ENCODE data around the gene BCKDHB.

BCKDHB gene

DNA sequence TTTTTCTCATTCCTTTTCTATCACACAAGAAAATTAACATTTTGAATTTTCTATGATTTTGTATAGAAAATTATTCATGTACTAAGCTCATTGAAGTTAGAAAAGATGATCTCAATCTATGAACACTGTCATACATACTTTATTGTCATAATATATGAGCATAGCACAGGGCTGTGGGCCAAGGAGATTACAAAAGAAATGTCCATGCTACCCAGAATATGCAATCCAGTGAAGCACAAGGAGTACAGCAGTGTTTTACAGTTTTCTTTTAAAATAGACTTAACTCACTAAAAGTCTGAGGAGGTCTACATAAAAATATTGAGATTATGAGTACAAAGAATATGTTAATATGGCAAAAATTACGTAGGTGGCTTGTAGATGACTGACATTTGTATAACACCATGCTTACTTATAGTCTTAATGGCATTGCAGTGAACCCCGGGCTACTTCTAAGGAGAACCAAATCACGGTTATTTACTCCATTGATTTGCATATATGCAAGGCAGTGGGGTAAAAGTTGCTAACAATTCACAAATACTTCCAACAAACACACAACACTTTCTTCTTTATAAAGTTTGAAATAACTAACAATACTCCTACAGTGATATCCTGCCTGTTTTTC lies 257.1 kb downstream of the BCKDHB start:
- no peak for DNase-seq (ENCODE audit: low spot score)
- TF ChIP-seq CTCF (conservative IDR thresholded peaks at IDR 0.05; ENCODE audit: low read depth) = no peak
- no peak overlapping the region for H3K27ac ChIP-seq
- ChIA-PET CTCF (interaction anchor here (0.5 kb wide), 1 partner anchor 79 kb away, joined by 3 read pairs; no protein-coding TSS in a partner anchor), POLR2A (ENCODE audit: low non-redundant PET) (no interaction called here)

GRCh38 chr6:80364149-80364548 lies 257.7 kb downstream of the BCKDHB start:
- H3K27ac ChIP-seq = no peak overlapping the region
- ChIA-PET CTCF (no interaction called here), POLR2A (ENCODE audit: low non-redundant PET) (no interaction called here)
- DNase-seq (ENCODE audit: low spot score) = no peak
- no peak for TF ChIP-seq CTCF (conservative IDR thresholded peaks at IDR 0.05; ENCODE audit: low read depth)

GRCh38 chr6:80366051-80366450 lies 259.6 kb downstream of the BCKDHB start:
- no peak overlapping the region for H3K27ac ChIP-seq
- TF ChIP-seq CTCF (conservative IDR thresholded peaks at IDR 0.05; ENCODE audit: low read depth) = no peak
- no peak for DNase-seq (ENCODE audit: low spot score)
- ChIA-PET POLR2A (ENCODE audit: low non-redundant PET) (no interaction called here), CTCF (interaction anchor here (0.6 kb wide), 1 partner anchor 153 kb away, joined by 4 read pairs; no protein-coding TSS in a partner anchor)

- CTCF ChIA-PET = interaction anchor here (0.7 kb wide), 1 partner anchor 59 kb away, joined by 4 read pairs; no protein-coding TSS in a partner anchor
- no peak overlapping the region for H3K27ac ChIP-seq
- POLR2A ChIA-PET (ENCODE audit: low non-redundant PET) = no interaction called here
- peak; percentile 3 for DNase-seq (ENCODE audit: low spot score)
- TF ChIP-seq CTCF (conservative IDR thresholded peaks at IDR 0.05; ENCODE audit: low read depth) = no peak
Observed at GRCh38 chr6:80366714-80367113, 260.2 kb downstream of the BCKDHB start.

DNA sequence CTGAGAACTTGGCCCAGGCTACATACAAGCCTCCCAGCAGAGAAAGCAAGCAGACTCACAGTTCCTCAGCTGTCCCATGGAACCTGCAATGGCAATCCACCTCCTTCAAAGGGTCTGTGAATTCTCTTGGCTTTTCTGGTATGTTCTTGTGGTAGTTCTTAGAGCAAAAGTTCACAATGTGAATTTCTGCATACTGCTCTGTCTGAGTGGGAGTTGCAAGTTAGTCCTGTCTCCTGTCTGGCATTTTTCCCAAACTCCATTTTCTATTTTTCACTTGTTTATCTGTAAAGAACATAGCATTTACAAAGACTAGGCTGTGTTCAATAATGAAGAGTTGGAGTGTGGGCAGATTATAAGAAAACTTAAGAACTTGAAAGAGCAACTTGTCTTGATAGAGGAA lies 269.9 kb downstream of the BCKDHB start:
- no peak for DNase-seq (ENCODE audit: low spot score)
- ChIA-PET POLR2A (ENCODE audit: low non-redundant PET) (no interaction called here), CTCF (no interaction called here)
- no peak for TF ChIP-seq CTCF (conservative IDR thresholded peaks at IDR 0.05; ENCODE audit: low read depth)
- H3K27ac ChIP-seq = no peak overlapping the region

- CTCF ChIA-PET = no interaction called here
- no peak for DNase-seq (ENCODE audit: low spot score)
- H3K27ac ChIP-seq = no peak overlapping the region
- no peak for TF ChIP-seq CTCF (conservative IDR thresholded peaks at IDR 0.05; ENCODE audit: low read depth)
- POLR2A ChIA-PET (ENCODE audit: low non-redundant PET) = no interaction called here
Observed at GRCh38 chr6:80380566-80380965, 274.1 kb downstream of the BCKDHB start.
